Germinal center (tissue), 1 donor: Measurements from ENCODE around the gene MCF2L.
"Not testable (repeated sequence)": the region's sequence is repeated elsewhere in the genome, so short reads cannot be mapped to it uniquely, and the experiment has no call there.

Experiments
- DNase-seq: peaks from one replicate; pipeline ENCODE4 v3.0.0; 2012; ENCODE audit warnings: mixed read lengths, low spot score

Gene MCF2L

GRCh38 chr13:113096745-113097305 lies 127.8 kb downstream of the MCF2L start:
- no peak for DNase-seq

GRCh38 chr13:113097651-113098050 lies 128.6 kb downstream of the MCF2L start:
- DNase-seq, result no peak

GRCh38 chr13:113098162-113098732 lies 129.2 kb downstream of the MCF2L start:
- no peak for DNase-seq

GRCh38 chr13:113099142-113099541 lies 130.1 kb downstream of the MCF2L start:
- no peak for DNase-seq

- DNase-seq, result not testable (repeated sequence)
These were observed 133.3 kb downstream of the MCF2L start for GRCh38 chr13:113102302-113102701.

- no peak for DNase-seq
These were observed 133.7 kb downstream of the MCF2L start for GRCh38 chr13:113102727-113103126.

- no peak for DNase-seq
These were observed 134.6 kb downstream of the MCF2L start for GRCh38 chr13:113103646-113104045.

GRCh38 chr13:113105032-113105920 lies 136.3 kb downstream of the MCF2L start, which contains the start of gene F7:
Gene F7 (plus strand): TSS chr13:113105791. CDS start chr13:113105842, 51 bp downstream.
- no peak for DNase-seq

- no peak for DNase-seq
These were observed 137.0 kb downstream of the MCF2L start for GRCh38 chr13:113105921-113106452.

- DNase-seq, result no peak
These were observed 137.8 kb downstream of the MCF2L start for GRCh38 chr13:113106711-113107351.

GRCh38 chr13:113108521-113108920 lies 139.5 kb downstream of the MCF2L start:
- DNase-seq, result not testable (repeated sequence)

- DNase-seq, result no peak
These were observed 140.4 kb downstream of the MCF2L start for GRCh38 chr13:113109151-113110047.

- no peak for DNase-seq
These were observed 141.2 kb downstream of the MCF2L start for GRCh38 chr13:113110048-113110851.

- no peak for DNase-seq
These were observed 141.9 kb downstream of the MCF2L start for GRCh38 chr13:113110852-113111315.

- DNase-seq, result not testable (repeated sequence)
These were observed 142.8 kb downstream of the MCF2L start for GRCh38 chr13:113111821-113112220.

GRCh38 chr13:113112475-113112874 lies 143.5 kb downstream of the MCF2L start:
- not testable (repeated sequence) for DNase-seq

GRCh38 chr13:113112893-113113845 lies 144.2 kb downstream of the MCF2L start:
- no peak for DNase-seq

- DNase-seq, result no peak
These were observed 144.8 kb downstream of the MCF2L start for GRCh38 chr13:113113846-113114271.
